ENCODE results near the gene CACNB3. TPM values are rescaled to one million over a fixed set of nuclear protein-coding genes. Genes with fewer than 3 reads are reported as not detected.

The CACNB3 gene
- total RNA-seq, 1 donor from 2014 or later = 59.7 TPM

DNA sequence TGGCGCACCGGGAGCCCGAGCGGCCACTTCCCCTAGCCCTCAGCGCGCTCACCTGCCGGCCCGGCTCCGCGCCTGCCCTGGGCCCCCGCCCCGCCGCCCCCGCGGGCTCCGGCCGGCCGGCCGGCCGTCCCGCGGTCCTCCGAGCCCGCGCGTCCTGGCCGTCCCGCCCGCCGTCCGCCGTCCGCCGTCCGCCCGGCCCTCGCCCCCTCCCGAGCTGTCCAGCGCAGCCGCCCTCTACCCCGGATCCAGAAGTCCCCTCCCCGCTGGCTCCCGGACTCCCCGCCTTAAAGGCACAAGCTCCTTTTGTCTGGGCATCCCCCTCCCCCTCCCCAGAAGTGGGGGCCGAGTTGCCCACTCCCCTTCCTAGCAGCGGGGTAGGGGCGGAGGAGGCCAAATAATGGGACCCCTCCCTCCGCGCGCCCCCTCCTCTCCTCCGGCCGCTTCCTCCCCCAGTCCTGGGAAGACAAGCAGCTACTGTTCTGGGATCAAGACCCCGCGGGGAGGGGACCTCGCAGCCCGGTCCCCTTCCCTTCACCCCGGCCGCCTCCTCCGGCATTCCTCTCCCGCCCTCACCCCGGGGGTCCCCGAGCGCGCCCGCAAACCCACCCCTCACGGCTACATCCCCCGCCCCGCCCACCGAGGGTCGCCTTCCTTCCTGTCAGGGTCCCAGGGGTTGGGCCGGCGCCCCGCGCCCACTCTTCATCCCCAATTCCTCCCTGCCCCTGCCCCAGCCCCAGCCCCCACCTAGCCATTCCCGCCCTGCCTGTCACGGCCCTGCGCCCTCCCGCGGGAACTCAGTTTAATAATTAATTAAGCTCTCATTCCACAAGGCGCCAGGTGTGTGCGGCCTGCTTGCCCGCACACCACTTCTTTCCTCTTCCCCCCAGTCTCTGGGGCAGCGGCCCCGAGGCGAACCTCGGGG lies 29.2 kb upstream of the CACNB3 start, which contains the start of gene ADCY6:
Gene ADCY6 (minus strand): TSS at position 236 of the 922 bp plus-strand sequence. CDS start 5,655 bp downstream, outside the sequence.
- DNase-seq (ENCODE audit: low spot score) = peak; percentile 87

DNA sequence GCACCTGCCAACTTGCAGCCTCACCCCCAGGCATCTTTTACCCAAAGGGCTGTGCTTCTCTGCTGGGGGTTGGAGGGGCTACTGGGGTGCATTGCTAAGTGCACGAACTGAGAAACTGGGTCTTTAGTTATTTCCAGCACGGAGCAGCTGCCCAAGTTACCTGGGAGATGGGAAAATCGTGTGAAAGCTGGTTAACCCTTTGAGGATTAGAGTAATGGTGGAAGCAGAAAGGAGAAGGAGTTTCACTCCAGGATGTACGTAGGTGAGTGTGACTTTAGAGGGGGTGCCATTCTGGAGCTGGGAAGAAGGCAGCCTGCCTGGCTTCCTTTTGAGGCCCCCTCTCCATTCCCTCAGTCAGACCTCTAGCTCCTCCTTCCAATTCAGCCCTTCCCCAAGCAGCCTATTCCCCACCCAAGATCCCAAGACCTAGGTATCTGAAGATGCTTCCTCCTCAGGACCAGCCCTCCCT lies 28.4 kb upstream of the CACNB3 start:
- DNase-seq (ENCODE audit: low spot score) = no peak

DNA sequence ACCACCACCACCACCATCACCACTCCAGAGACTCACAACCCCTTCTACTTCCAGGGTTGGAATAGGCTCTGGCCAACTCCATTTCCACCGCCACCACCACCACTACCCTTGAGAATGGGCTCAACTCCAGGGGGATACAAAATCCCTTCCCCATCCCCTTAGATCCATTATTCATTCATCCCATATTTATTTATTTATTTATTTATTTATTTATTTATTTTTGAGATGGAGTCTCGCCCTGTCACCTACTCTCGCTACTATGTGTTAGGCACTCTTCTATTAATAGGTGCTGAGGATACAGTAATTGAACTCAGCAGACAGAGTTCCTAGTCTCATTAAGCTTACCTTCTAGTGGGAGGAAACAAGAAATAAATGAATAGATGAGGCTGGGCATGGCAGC lies 24.6 kb upstream of the CACNB3 start:
- DNase-seq (ENCODE audit: low spot score) = no peak

DNA sequence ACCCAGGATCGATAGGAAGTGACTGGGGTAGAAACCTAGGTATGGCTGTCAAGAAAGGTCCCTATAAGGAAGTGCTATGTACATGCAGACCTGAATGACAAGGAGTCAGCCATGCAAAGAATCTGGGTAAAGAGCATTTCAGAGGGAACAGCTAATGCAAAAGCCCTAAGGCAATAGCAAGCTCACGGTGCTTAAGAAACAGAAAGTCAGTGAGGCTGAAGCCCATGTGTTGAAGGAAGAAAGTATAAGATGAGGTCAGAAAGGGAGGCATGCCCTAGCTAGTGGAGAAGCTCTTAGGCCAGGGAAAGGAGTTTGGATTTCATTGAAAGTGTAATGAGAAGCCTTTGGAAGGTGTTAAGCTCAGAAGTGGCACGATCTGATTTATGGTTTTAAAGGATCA lies 23.4 kb upstream of the CACNB3 start:
- no peak for DNase-seq (ENCODE audit: low spot score)

DNA sequence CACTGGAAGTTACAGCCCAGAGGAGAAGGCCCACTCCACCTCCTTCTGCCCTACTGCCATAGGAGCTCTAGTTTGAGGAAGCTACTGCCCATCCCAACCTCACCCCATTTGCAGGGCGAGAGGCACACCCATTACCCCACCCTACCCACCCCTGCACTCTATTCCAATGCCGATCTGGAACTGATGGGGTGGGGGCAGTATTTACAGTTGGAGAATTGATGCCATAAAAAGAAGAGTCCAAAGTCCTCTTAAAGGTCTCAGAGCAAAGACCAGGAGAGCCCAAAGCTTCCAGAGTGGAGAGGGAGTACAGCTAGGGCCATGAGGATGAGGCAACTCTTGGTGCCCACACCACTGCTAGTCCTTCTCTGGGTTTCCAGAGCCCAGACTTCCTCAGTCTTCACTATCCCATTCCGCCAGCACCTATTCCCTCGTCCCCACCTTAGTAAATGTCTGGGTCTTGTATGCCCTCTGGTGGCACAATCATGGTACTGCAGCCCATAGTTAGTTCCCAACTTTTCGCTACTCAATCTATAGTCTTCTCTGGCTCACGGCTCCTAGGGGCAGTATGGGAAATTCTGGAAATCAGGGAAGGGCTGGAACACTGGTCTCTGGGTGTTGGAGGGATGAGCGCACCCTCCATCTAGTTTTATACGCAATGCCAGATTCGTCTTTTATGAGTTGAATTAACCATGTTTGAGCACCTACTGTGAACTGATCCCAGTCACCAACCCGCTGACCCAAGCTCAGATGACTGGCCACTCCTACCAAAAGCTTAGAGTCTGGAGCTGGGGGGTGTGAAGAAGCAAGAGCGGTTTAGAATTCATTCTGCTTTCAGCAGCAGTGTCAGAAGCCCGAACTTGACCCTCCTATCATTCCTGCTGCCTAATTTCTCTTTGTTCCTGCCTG lies 22.5 kb upstream of the CACNB3 start:
- peak; percentile 77 for DNase-seq (ENCODE audit: low spot score)

DNA sequence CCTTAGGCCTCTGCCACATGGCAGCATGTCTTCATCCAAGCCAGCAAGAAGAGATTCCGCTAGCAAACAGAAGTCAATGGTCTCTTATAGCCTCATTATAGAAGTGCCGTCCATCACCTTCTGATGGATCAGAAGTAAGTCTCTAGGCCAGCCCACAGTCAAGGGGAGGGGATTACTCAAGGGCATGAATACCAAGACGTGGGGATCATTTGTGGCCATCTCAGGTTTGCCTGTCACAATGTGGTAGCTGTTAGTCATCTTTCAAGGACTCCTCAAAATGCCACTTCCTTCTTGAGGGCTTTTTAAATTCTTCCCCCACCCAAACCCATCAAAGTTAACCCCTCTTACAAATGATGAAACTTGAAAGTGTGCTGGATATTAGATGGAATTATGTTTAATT lies 21.3 kb upstream of the CACNB3 start:
- no peak for DNase-seq (ENCODE audit: low spot score)

DNA sequence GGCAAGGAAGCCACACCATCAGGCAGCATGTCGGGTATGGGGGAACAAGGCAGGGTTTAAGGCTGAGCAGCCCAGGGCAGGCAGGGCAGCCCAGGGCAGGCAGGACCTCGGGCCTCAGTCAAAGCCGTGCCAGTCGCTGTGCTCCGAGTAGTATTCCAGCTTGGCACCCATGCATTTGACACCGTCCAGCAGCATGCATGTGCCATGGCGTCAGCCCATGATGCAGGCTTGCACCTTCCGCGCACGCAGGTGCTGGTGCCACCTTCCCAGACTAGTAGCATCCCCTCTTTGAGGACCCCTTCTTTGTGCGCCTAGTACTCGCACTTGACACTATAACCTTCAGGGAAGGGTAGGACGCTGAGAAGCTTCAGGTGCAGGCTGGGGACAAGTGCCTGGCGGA lies 17.8 kb upstream of the CACNB3 start:
- no peak for DNase-seq (ENCODE audit: low spot score)

DNA sequence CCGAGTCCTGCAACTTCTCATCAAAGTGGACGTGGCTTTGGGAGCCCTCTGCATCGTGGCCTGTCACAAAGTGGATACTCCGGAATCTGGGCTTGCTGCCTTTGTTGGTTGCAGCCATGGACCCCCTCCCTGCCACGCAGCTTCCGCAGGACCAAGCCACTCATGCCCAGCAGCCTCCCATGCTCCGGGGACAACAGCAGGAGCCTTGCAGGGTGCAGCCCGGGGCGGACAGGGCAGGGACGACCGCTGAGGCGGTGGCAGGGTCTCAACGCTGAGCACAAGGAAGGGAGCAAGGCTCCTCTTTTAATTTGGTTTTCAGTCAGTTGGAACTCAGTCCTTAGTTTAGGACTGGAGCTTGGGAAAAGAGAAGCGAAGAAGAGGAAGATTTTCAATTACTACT lies 17.3 kb upstream of the CACNB3 start:
- no peak for DNase-seq (ENCODE audit: low spot score)

DNA sequence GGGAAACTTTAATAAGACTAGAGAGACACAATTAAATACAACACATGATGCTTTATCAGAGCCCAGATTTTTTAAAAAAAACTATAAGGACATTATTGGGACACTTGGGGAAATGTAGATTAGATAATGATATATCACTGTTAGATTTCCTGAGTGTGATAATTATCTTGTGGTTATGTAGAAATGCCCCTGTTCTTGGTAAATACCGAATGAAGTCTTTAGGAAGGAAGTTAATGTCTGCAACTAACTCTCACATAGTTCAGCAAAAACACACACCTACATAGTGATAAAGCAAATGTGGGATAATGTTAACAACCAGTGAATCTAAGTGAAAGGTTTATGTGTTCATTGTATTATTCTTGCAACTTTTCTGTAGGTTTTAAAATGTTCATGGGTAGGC lies 14.6 kb upstream of the CACNB3 start:
- DNase-seq (ENCODE audit: low spot score) = no peak

DNA sequence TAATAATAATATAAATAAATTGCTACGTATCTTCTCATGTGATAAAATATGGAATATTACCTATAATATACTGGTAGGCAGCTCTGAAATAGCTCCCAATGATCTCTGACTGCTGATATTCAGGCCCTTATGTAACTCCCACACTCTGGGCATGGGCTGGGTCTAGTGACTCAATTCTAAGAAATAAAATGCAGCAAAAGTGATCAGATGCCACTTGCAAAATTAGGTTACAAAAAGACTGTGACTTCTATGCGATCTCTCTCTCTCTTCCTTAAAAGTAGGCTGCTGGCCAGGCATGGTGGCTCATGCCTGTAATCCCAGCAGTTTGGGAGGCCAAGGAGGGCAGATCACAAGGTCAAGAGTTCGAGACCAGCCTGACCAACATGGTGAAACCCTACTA lies 10.3 kb upstream of the CACNB3 start:
- no peak for DNase-seq (ENCODE audit: low spot score)

DNA sequence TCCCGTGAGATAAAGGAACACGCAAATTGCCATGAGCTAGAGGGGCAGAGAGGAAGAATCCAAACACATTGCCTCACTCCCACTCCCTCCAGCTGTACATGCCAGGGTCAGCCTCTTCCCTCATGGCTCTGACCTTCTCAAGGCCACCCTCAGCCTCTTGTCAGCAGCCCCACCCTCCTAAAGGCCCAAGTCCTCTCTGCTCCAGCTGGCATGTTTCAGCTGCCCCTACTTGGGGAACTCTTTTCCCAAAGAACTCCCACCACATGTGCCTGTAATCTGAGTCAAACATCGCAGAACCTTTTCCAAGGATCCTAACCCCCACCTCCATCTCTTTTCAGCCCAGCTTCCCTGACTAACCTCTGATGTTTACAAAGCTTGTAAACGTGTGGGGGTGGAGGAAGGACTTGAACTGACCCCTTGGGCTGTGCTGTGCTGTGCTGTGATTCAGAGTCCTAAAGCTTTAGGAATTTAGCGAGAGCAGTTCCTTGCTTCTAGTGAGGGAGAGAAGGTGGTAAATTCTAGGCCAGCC lies 7.3 kb upstream of the CACNB3 start:
- DNase-seq (ENCODE audit: low spot score) = no peak

DNA sequence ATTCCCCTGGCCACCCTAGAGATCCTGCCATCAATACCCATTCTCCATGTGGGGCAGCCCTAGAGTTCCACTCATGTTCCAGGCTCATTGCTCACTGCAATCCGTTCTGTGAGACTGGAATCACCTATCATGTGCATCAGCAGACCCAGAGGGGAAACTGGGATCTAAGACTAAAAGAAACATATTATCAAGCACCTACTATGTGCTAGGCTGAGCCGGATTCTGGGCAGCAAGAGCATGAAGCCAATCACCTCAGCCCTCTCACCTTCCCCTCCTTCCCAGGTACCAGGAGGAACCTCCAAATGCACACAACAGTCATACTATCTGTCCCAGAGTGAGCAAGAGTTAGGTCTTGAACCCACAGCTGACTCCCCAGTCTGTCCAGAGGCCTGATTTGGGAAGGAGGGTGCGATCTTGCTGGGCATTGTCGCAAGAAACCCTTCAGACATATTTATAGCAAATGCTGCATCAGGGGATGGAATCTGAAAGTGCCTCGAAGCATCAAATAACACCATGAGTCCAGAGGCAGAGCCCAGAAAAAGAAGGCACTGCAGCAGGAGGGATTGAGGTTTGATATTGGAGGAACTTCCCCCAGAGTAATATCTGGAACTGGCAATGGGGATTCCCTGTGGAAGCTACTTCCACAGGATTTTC lies 6.7 kb upstream of the CACNB3 start:
- DNase-seq (ENCODE audit: low spot score) = no peak

DNA sequence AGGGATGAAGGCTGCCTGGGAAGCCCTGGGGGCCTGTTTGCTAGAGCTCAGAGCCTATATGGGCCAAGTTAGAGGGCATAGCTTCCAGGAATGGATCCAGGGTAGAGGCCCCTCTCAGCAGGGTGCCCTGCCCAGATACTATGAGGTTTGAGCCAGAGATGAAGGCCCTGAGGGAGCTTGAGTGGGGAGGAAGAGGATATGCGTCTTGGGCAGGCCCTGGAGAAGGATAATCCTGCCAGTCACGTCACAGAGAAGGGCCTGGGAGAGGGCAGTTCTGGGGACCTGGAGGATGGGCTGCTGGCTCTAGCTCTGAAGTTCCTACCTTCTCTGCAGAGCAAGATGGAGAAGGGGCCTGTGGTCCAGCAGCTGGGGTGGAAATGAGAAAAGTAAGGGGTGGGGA lies 5.9 kb upstream of the CACNB3 start:
- DNase-seq (ENCODE audit: low spot score) = no peak

DNA sequence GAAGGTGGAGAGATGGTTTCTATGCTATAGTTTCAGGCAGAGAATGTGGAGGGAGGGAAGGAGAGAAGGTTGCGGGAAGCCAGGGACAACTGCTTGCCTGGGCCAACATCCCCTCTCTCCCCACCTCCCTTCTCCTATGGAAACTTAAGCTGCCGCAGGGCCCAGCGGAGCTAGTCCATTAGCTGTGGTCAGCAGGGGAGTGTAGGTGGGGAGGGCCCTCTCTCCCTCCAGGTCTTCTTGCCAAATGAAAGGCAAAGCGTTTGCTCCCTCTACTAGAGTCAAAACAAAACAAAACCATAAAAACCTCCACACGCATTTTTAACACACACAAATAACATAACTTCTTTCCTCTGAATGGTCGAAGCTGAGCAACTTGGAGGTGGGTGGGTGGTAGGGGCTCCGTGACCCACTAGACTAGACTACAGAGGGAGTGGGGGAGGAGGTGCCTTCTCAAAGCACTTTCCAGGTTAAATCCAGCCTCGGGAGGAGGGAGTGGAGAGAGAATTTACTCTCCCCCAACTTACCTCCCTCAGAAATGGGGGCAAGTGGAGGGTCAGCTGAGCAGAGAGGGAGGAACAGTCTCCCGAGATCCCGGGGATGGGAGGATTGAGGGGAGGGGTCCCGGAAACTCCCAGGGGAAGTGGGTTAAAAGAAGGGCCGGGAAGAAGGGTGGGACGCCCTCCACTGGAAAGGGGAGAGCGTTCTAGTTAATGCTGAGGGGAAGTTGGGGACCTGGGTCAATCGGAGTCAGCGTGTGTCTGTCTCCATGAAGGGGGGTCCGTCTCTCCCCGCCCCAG lies 4.6 kb upstream of the CACNB3 start:
- DNase-seq (ENCODE audit: low spot score) = no peak

DNA sequence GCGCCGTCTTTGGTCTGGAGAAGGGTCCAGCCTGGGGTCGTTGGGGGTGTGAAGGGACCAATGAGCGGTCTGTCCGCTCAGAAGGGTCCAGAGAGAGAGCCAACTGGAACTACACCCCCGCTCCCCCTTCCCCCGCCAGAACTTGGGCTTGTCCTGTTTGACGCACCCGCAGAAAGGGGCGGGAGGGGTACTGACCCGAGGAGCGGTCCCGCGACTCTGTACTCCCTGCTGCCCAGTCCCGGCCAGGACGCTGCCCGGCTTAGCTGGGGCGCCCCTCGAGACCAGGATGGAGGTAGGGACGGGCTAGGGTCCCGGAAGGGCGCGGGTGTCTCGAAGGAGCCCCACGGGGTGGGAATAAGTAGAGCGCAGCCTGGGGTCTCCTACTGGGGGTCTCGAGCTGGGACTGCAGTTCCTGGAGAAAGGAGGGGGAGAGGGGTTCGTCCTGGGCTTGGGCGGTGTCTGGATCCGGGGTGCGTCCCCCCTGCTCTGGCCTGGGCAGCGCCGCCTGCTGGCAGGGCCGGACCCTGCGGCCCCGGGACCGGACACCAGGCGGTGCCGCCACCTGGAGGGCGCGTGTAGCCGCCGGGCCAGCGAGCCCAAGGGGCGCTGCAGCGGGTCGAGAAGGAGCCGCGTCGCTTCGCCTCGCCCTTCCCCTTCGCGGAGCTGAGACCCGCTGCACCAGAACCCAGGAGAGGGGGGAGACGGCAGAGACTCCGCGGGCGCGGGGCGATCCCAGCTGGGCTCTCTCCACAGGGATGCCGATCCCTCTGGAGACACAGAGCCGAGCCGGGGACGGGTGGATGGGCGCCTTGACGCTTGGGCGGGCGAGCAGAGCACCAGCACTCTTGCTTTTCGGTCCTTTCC lies 3.8 kb upstream of the CACNB3 start:
- peak; percentile 87 for DNase-seq (ENCODE audit: low spot score)

DNA sequence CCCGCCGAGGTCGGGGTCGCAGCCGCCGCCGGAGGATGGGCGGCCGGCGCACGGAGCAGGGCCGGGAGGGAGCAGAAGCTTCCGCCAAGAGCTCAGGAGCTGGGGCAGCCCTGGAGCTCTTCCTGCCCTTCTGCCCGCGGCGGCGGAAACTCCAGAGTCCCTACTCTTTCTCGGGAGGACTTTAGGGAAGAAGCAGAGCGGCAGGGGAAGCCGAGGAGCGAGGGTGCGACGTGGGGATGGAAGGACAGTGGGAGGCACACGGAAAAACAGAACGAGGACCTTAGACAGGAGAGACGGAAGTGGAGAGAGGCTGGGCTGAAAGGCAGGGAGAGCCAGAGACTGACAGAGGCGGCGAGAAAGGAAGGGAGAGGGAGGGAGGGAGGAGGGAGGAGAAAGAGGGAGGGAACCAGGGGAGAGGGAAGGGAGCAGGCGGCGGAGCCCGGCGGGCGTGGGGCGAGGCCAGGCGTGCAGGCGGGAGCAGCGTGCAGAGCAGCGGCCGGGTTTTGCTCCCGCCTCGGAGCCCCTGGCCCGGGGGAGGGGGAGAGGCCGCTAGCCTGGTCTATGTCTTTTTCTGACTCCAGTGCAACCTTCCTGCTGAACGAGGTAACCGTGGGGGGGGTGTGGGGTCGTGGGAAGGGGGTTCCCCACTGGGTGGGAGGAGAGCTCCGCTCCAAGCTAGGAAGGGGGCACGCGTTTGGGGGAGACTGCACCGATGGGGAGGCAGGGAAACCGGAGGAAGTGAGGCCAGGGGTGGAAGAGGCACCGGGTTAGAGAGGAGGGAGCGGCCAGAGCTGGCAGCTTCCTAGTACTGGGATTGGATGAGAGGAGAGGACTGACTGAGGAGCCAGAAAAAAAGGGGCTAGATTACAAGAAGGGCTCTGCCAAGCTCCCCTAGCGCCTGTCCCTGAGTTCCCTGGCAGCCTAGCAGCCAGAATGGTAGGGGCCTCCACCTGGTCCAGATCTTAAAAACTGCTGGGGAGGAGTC lies 2.9 kb upstream of the CACNB3 start:
- DNase-seq (ENCODE audit: low spot score) = peak; percentile 89

DNA sequence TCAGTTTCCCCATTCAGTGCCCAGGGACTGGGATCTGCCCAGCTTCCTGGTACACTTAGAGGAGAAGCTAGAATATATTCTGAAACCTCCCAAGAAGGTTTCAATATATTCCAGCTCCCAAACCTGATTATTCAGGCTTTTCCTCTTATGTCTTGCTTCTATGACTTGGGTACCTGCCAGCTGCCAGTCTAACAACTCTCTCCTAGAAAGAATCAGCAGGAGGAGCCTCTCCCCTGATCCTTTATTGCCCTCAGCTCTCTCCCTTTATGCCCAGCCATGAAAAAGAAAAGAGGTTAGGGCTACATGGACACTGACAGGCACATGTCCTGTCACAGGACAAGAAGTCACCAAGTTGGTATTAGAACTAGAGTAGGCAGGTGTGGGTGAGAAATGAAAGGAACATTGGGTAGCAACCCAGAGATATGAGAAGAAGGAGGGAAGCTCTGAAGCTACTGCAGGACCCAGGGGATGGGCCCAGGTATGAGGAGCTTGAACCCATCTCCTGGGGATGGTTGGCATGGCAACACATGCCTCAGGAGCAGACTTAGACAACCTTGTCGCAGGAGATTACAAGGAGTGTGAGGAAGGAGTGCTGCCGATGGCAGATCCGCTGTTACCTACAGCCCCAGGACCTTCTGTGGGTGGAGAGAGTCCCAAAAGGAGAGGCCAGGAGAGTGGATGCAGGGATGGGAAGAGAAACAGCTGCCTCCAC lies 2.0 kb upstream of the CACNB3 start:
- no peak for DNase-seq (ENCODE audit: low spot score)
